Sigmoid colon (tissue), 7 donors: Measurements from ENCODE around the gene B3GNT5. TPM values are rescaled to one million over a fixed set of nuclear protein-coding genes. Genes with fewer than 3 reads are reported as not detected.

Experiments
- DNase-seq: peaks from one replicate; pipeline ENCODE4 v3.0.0-alpha.2; 2019
- H3K27ac ChIP-seq, 4 donors: fragments of 200-600 bp; sonication (generic); one replicate each; pipeline ENCODE4 v1.5.1; 2016 to 2019; ENCODE audit warnings: mild to moderate bottlenecking in 1 of 4
- H3K27me3 ChIP-seq, 3 donors: fragments of 200-600 bp; sonication (generic); one replicate each; pipeline ENCODE4 v1.5.1; 2019; ENCODE audit warnings: mild to moderate bottlenecking in 1 of 3
- H3K36me3 ChIP-seq, 4 donors: fragments of 200-600 bp; sonication (generic); one replicate each; pipeline ENCODE4 v1.5.1; 2016 to 2019
- H3K4me1 ChIP-seq, 4 donors: fragments of 200-600 bp; sonication (generic); one replicate each; pipeline ENCODE4 v1.5.1; 2017 to 2019
- H3K4me3 ChIP-seq, 4 donors: fragments of 200-600 bp; sonication (generic); one replicate each; pipeline ENCODE4 v1.5.1; 2017 to 2019; ENCODE audit warnings: mild to moderate bottlenecking in 2 of 4, moderate library complexity in 1 of 4
- H3K9me3 ChIP-seq, 4 donors: fragments of 200-600 bp in 3 of 4; sonication (generic) in 3 of 4; one replicate each; pipeline versions ENCODE4 v1.5.1 to v1.6.1; 2013 to 2019
- EP300 ChIP-seq, 4 donors: sonication (generic); formaldehyde crosslinking; IDR thresholded peaks; one replicate each; pipeline ENCODE4 v1.6.1; 2017; ENCODE audit warnings: antibody characterized with exemption in 4 of 4
- POLR2A ChIP-seq, 2 donors: fragments of 450-650 bp; IDR thresholded peaks; one replicate each; pipeline ENCODE4 v1.6.1; 2016; ENCODE audit warnings: antibody characterized with exemption in 2 of 2, mild to moderate bottlenecking in 2 of 2, moderate library complexity in 2 of 2
- POLR2AphosphoS5 ChIP-seq, 4 donors: sonication (generic); formaldehyde crosslinking; IDR thresholded peaks; one replicate each; pipeline ENCODE4 v1.6.1; 2017; ENCODE audit warnings: antibody characterized with exemption in 4 of 4
- WGBS, 2 donors: extraction: QIAGEN DNeasy Blood & Tissue Kit; methylation state at CpG; one replicate each; pipeline ENCODE4 v1.1.7; 2013; 5-methylcytosine and 5-hydroxymethylcytosine counted together
- intact Hi-C: fragments of 100-400 bp; cut with DNase I; formaldehyde crosslinking; loops from one replicate; pipeline ENCODE4 v1.15.1; 2023
- polyA plus RNA-seq, 3 donors: library from polyadenylated mRNA; stranded (reverse); fragments of 200-250 nt; gene quantifications; one replicate each; pipeline ENCODE4 v1.2.3, GENCODE V29; 2013
- total RNA-seq, 4 donors: library from RNA; depleted of rRNA; stranded (reverse); fragments of >200 nt; gene quantifications; one replicate each; pipeline ENCODE4 v1.1.0, GENCODE V29; 2016
- TF ChIP-seq, protein P1 (sequence below), 4 experiments: fragments of 450-650 bp in 3 of 4; fragments of 200-600 bp in 1 of 4; IDR thresholded peaks; one replicate each; pipeline ENCODE4 v1.5.1; 2016 to 2019; ENCODE audit warnings: antibody characterized with exemption in 4 of 4, mild to moderate bottlenecking in 3 of 4, moderate library complexity in 2 of 4
- donor health status: healthy with polysubstance abuse.
- donor health status: Bipolar disorder and iron deficiency.
- donor health status: healthy.

Gene B3GNT5
- total and polyA plus RNA-seq, 7 donors = 2.2 to 29.6 (median 4.2) TPM

DNA sequence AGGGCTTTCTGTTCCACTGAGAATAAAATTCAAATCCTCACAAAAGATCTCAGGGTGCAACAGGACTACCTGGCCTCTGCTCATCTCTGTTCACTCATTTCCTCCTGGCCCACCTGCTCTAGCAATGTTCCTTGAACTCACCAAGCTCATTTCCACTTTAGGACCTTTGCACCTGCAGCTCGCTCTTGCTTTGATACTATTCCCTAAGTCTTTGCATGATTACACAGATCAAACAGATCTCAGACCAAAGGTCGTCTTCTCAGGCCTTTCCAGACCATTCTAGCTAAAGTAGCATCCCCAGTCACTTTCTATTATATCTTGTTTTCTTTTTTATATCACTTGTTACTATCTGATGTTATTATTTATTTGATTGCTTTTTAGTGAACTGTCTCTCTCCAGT is 54.7 kb downstream of the B3GNT5 start:
- H3K27ac ChIP-seq = no peak overlapping the region
- 20 to 61% methylated on average over 2 of the region's 2 CpGs for WGBS, 2 donors
- no peak for DNase-seq

DNA sequence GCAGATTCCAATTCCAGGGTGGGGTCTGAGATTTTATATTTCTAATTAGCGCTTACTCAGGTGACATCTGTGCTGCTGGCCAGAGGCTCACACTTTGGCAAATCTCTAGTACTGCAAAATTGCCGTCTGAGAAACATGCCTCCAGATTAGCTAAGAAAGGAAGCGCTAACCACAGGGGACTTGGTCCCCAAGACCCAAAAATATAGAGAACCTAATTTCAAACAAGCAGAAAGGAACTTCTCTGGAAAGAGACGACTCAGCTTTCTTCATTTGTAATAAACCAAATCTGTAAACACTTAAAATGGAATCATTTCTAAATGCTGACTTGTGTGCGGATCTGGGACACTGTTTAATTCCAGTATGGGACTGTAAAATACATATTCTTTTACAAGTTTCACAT is 55.7 kb downstream of the B3GNT5 start:
- Histone ChIP-seq H3K27ac (no peak overlapping the region), H3K36me3 (no peaks in the 10 kb centered on the region), H3K4me1 (no peaks in the 10 kb centered on the region), H3K4me3 (no peak overlapping the region), H3K9me3 (no peaks in the 10 kb centered on the region), H3K27me3 (no peaks in the 10 kb centered on the region)
- TF ChIP-seq POLR2AphosphoS5 (IDR thresholded peaks at IDR 0.05) (no peak), POLR2A (IDR thresholded peaks at IDR 0.05) (no peak), EP300 (IDR thresholded peaks at IDR 0.05) (no peak)
- TF ChIP-seq, protein P1, sequence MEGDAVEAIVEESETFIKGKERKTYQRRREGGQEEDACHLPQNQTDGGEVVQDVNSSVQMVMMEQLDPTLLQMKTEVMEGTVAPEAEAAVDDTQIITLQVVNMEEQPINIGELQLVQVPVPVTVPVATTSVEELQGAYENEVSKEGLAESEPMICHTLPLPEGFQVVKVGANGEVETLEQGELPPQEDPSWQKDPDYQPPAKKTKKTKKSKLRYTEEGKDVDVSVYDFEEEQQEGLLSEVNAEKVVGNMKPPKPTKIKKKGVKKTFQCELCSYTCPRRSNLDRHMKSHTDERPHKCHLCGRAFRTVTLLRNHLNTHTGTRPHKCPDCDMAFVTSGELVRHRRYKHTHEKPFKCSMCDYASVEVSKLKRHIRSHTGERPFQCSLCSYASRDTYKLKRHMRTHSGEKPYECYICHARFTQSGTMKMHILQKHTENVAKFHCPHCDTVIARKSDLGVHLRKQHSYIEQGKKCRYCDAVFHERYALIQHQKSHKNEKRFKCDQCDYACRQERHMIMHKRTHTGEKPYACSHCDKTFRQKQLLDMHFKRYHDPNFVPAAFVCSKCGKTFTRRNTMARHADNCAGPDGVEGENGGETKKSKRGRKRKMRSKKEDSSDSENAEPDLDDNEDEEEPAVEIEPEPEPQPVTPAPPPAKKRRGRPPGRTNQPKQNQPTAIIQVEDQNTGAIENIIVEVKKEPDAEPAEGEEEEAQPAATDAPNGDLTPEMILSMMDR (IDR thresholded peaks at IDR 0.05) = no peak
- 69 to 78% methylated on average over 5 of the region's 5 CpGs for WGBS, 2 donors
- intact Hi-C loops = no loop called here
- no peak for DNase-seq

More for the DNA sequence above, 54.7 kb downstream of the B3GNT5 start:
- no peaks in the 10 kb centered on the region for H3K4me1 ChIP-seq
- intact Hi-C loops = no loop called here
- no peak overlapping the region for H3K4me3 ChIP-seq
- H3K36me3 ChIP-seq = no peaks in the 10 kb centered on the region
- TF ChIP-seq EP300 (IDR thresholded peaks at IDR 0.05) (no peak), POLR2A (IDR thresholded peaks at IDR 0.05) (no peak), POLR2AphosphoS5 (IDR thresholded peaks at IDR 0.05) (no peak)
- TF ChIP-seq, protein P1 (IDR thresholded peaks at IDR 0.05) = no peak
- no peaks in the 10 kb centered on the region for H3K9me3 ChIP-seq
- H3K27me3 ChIP-seq = no peaks in the 10 kb centered on the region

DNA sequence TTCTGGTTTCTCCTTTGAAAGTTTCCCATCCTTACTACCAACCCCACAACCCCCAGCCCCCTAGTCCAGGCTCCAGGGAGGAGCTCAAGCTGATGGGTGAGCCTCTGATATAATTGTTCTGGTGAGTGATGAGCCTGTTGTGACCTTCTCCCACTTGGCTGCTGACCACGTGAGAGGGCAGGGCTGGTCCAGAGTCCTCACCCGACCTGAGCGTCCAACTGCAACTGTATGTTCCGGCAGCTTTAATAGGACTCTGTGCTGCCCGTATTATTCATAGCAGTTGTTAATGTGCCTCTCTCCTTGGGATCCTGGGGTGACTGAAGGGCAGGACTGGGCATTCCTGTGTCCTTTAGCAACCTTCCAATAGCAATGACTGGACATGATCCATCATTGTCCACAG is 56.2 kb downstream of the B3GNT5 start:
- no peaks in the 10 kb centered on the region for H3K9me3 ChIP-seq
- DNase-seq = no peak
- WGBS, 2 donors = 14 to 67% methylated on average over 5 of the region's 5 CpGs
- no peak overlapping the region for H3K4me3 ChIP-seq
- H3K27ac ChIP-seq = no peak overlapping the region
- intact Hi-C loops = no loop called here
- TF ChIP-seq POLR2AphosphoS5 (IDR thresholded peaks at IDR 0.05) (no peak), EP300 (IDR thresholded peaks at IDR 0.05) (no peak), POLR2A (IDR thresholded peaks at IDR 0.05) (no peak)
- TF ChIP-seq, protein P1 (IDR thresholded peaks at IDR 0.05) = no peak
- H3K27me3 ChIP-seq = no peaks in the 10 kb centered on the region
- H3K36me3 ChIP-seq = no peaks in the 10 kb centered on the region
- H3K4me1 ChIP-seq = no peaks in the 10 kb centered on the region

DNA sequence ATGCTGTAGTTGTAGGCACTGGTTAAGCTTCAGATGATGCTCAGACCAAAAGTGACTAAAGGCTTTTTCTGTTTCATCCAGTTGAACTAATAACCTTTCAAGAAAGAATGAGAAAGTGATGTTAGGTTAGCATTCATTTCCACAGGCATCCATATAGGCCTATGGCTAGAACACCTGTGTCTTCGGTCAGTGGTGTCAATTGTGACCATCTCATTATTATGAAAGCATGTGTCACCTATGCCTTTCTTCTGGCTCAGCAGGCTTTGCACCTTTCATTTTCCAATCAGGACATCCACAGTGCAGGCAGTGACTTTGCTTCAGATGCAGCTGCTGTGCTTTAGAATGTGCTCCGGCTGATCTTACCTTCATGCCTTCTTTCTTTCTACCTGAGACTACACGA is 57.9 kb downstream of the B3GNT5 start:
- Histone ChIP-seq H3K36me3 (no peaks in the 10 kb centered on the region), H3K4me3 (no peak overlapping the region), H3K27ac (no peak overlapping the region), H3K9me3 (no peaks in the 10 kb centered on the region), H3K4me1 (no peaks in the 10 kb centered on the region), H3K27me3 (no peaks in the 10 kb centered on the region)
- no peak for TF ChIP-seq POLR2A (IDR thresholded peaks at IDR 0.05)
- TF ChIP-seq, protein P1 (IDR thresholded peaks at IDR 0.05) = no peak
- no peak for TF ChIP-seq EP300 (IDR thresholded peaks at IDR 0.05)
- no peak for TF ChIP-seq POLR2AphosphoS5 (IDR thresholded peaks at IDR 0.05)
- no peak for DNase-seq
- intact Hi-C loops = no loop called here
- 92 to 95% methylated on average over 3 of the region's 3 CpGs for WGBS, 2 donors

DNA sequence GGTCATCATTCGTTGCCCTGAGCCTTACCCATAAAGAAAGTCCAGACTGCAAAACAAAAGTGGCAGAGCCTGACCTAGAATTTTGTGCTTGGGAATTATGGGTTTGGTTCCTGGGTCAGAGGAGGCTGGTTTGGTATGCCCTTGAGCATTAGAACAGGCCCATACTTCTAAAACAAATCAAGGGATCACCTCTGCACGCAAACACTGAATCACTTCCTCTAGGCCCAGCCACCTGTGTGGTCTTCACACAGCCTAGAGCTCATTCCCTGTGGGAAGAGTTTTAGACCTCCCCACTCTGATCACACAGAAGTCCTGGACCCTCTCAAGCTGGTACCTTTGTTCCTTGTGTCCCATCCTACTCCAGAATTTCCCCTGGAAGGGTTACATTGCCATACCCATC is 59.4 kb downstream of the B3GNT5 start:
- WGBS, 2 donors = 84 to 85% methylated on average over 2 of the region's 2 CpGs
- DNase-seq = no peak
- Histone ChIP-seq H3K9me3 (no peaks in the 10 kb centered on the region), H3K4me1 (no peaks in the 10 kb centered on the region), H3K27ac (no peak overlapping the region), H3K4me3 (no peak overlapping the region), H3K36me3 (no peaks in the 10 kb centered on the region), H3K27me3 (no peaks in the 10 kb centered on the region)
- intact Hi-C loops = no loop called here
- TF ChIP-seq POLR2AphosphoS5 (IDR thresholded peaks at IDR 0.05) (no peak), EP300 (IDR thresholded peaks at IDR 0.05) (no peak)
